HL-60/S4 treated with retinoic acid at 250 ng/mL for 4 days and 3 days (cell line): ENCODE results near the gene MNT.

Experiments used
- in situ Hi-C: fragments of 300-500 bp; cut with MboI; formaldehyde crosslinking; loops from 2 replicates; pipeline ENCODE4 v1.7.0; 2022; ENCODE audit warnings: low sequenced_read_pairs

Gene MNT

GRCh38 chr17:2416010-2416734 is 15.3 kb upstream of the MNT start:
- in situ Hi-C loops = no loop called here

- in situ Hi-C loops = no loop called here
Observed at GRCh38 chr17:2415081-2415480, 14.2 kb upstream of the MNT start.

DNA sequence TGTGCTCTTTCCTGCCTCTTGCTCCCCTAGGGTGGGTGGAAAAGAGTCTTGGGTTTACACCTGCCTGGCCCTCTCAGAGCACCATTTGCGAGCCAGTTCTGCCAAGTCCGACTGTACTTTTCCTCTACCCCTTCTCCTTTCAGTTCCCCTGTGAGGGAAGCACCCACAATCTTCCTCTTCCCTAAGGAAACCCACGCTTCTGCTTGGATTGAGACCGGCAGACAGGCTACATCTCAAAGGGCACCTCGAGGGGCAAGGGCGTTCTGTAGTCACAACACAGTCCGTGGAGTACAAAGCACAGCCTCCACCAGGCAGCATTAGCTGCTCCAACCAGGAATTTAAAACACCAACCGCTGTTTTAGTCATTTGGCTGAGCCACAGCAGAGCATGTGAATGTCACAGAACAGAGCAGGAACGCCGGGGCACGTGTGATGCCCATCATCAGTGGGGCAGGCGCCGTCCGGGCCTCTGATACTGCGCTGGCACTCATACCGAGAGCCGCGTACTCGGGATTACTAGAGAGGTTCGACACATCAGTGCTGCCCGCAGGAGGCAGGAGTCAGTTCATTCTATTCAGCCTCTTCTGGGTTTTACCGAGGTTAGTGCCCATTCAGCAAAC is 13.7 kb upstream of the MNT start:
- in situ Hi-C loops = no loop called here

GRCh38 chr17:2412561-2413021 is 11.7 kb upstream of the MNT start:
- in situ Hi-C loops = no loop called here

DNA sequence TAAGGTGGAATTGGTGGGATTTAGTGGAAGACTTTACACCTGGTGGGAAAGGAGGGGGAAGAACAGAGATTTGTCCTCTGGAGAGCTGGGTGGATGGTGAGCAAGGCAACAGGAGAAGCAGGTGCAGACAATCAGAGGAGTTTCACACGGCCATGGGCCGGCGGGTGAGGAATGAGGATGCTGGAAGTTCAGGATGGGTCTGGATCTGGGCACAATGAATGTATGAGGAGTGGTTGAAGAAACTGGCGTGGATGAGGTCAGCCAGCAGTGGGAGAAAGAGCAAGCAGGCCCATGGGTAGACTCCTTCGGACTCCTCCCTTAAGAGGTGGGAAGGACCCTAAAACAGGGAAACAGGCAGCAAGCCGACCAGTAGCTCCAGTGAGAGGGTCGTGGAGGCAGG is 10.1 kb upstream of the MNT start:
- in situ Hi-C loops = no loop called here

GRCh38 chr17:2406903-2407790 is 6.3 kb upstream of the MNT start:
- in situ Hi-C loops = no loop called here

GRCh38 chr17:2406271-2406902 is 5.5 kb upstream of the MNT start:
- in situ Hi-C loops = no loop called here

GRCh38 chr17:2405247-2405926 is 4.5 kb upstream of the MNT start:
- in situ Hi-C loops = no loop called here

- in situ Hi-C loops = no loop called here
Observed at GRCh38 chr17:2403044-2403443, 2.2 kb upstream of the MNT start.

DNA sequence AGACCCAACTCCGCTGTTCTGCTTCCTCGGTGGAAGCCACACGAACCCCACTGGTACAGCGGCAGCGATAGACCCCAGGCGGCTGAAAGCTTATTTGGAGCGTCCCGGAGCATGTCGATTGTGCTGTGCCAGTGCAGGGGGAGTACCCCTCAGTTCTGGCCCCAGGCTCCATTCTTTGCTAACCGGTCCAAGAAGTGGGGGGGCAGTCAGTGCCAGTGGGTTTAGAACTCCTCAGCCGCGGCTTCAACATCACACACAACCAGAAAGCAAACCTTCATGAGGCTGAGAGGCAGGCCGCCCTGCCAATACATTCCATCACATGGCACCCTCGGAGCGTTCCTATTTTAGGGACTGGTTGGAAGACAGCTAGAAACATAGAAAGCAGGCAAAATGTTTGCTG is 1.7 kb upstream of the MNT start:
- in situ Hi-C loops = no loop called here

DNA sequence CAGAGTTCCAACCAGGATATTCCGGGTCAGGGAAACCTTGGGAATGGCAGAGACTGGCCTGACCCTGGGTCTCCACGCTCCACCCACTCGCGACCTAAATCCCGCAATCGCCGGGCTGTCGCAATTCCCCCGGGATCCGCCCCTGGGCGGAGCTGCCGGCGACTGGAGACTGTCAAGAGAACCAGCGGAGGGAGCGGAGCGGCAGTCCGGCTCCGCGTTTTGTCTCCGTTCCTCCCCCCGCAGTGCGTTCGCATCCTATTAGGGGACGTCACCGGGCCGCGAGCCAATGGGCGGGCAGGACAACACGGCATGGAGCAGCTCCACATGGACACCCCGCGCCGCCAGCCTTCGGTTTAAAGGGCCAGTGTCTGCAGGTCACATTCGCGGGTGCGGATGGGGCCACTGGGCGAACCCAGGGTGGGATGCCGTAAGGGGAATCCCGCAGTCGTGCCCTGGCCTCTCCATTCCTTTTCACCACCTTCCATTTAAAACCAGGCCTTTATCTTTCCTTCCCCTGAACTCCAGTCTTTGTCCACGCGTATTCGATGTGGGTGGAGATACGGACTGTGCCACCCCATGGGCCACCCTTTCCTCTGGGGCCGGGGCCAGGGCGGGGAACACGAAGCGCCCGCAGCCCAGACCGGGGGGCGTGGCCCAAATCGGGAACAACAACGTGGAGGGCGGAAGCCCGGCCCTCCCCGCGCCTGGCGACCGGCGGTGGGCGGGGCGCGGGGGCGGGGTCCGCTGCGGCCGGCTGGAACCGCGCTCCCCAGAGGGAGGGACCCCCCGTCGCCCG is 764 bp upstream of the MNT start:
- in situ Hi-C loops = no loop called here

DNA sequence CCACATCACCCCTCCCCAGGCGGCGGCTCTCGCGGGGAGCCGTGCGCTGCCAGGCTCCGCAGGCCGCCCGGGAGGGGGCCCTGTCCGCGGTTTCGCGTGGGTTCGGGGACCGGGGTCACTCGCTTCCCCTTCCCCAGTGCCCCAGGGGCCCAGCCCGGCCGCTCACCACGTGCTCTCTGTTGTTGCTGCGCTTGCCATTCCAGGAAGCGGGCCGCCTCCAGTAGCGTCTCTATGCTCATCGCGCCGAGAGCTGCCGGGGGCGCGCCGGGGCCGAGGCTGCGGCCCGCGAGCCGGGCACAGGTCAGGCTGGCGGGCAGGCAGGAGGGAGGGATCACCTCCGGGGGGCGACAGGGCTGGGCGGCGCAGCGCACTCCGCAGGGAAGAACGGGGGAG is 390 bp downstream of the MNT start:
- in situ Hi-C loops = no loop called here

DNA sequence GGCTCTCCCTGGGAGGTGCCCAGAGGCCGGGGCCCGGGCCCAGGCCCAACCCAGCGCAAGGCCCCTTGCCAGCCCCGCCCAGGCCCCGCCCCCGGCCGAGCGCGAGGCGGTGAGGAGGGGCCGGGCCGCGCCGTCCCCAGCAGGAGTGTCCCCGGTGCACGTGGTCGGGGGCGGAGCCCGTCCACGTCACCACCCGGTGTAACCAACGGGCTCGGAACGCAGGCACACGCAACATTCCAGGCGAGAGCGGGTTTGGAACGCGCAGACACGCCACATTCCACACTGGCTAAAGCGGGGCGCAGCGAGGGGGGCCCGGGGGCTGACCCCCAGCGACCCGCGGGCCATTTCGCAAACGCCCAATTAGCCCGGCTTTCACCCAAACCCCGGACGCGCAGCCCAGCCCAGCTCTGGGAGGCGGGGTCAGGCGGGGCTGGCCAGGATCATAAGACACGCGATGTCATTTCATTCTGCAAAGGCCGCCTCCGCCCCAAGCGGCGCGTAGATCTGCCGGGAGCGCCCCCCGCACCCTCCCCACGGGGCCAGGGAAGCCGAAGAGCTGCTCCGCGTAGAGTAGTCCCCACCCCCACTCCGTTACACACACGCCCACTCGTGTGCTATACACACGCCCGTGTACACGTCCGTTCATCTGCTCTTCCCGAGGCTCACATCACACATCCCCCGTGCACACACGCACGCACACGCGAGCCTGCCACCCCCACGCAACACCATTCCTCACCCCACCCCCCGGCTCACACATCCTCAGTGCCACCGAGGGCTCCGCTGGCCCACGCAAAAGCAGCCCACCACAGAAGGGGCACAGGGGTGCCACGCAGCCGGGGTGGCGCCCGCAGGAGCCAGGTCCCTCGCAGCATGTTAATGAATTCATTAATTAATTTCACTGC is 1.0 kb downstream of the MNT start:
- in situ Hi-C loops = no loop called here

DNA sequence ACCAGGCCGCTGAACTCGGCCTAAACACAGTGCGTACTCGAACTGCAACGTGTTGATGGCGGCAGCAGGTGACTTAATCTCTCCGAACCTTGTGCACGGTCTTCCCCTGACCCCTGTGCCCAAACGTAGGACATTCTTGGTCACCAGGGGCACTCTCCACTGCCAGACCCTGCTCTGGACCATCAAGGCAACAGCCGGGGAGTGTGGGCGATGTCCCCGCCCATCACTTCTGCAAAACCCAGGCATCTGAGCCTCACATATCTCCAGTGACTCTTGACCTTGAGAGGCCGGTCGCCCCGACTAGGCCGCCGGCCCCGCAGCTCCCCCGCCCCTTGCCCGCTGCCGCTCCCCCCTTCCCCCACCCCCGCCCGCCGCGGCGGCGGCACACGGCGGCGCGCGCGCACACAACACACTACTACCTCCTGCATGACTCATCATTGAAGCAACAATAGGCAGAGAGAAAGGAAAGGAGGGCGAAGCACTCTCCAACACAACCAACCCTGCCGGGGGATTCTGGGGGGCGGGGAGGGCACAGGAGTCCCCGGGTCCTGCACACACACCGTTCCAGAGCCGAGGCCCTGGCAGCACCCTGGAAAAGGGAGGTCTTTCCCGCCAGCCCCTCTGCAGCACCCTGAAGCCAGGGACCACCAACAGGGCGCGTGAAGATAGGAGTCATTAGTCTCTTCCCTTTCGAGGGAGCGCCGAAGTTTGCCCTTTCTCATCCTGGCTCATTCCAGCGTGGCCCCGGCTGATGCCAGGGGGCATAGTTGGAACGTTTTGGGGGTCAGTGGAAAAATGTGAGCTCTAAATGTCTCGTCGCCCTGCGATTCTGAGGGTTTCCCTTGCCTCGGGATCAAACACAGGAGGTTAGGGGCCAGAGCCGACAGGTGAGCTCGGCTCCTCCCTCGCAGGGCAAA is 1.9 kb downstream of the MNT start:
- in situ Hi-C loops = no loop called here

GRCh38 chr17:2398182-2398581 is 2.7 kb downstream of the MNT start:
- in situ Hi-C loops = no loop called here

DNA sequence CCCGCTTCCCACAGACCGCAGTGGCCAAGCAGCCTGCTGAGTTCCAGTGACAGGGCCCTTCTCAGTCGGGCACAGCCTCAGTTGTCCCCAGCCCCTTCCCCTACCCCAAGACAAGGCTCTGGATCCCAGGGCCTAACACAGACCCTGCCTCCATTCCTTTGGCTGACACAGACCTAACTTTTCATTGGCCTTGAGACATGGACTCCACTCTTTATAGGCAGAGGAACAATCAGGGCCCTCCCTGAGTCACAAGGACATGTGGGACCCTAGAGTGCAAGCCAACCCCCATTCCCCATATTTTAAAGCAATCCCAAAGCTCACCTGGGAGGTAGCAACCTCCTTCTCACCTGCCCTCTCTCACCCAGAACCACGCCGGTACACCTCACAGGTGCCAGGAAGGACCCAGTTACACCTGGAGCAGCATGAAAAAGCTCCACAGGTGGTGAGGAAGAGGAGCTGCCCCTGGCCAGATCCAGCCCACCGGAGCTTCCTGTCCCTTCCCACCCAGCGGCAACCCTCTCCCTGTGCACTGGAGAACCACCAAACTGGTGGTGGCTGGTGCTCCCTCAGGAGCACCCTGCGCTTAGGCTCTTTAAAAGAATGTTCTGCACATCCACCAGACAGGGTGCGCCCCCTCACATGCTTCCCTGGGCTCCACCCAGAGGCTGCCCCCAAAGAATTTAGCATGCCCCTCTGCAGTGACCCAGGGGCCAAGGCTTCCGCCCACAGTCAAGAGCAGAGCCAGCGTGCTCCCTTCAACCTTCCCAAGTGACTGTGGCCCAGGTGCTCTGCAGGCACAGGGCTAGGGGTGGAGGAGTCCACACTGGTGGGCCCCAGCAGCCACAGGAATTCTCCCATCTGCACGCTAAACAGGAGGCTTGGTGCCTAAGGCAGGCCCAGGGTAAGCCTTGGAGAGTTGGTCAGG is 3.4 kb downstream of the MNT start:
- in situ Hi-C loops = no loop called here
